ENCODE results near the gene PIK3R3. TPM values are rescaled to one million over a fixed set of nuclear protein-coding genes. Genes with fewer than 3 reads are reported as not detected.

Gene PIK3R3
- total RNA-seq, 1 experiment from 2014 or later, result 36.3 TPM

DNA sequence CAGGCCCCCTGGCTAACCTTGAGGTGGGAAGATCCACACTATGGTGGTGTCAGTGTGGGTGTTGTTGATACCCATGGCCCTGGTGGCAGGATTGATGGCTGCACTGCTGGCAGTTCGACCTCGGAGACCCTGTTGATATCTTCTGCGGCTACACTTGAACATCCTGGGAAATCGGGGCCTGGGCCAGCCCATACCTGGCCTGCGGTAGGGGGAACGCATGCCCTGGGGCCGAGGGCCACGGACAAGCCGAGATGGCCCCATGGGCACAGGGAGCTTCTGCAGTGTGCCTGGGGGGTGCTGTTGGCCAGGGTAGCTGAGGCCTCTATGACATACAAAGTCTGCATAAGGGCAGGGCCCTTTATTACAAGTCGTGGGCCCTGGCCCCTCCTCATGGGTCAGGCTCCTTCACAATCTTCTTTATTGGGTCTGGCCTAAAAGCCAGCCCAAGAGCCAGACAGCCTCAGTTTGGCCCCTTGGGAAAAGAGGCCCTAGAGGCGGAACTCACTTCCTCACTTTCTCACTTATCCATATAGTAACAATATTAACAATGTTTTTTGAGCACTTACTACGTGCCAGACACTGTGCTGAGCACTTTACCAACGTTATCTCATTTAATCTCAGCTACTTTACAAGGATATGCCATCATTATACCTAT is 43.9 kb upstream of the PIK3R3 start, which contains the start of gene P3R3URF:
Gene P3R3URF (minus strand): TSS at position 278 of the 655 bp plus-strand sequence. CDS start 17 bp downstream, at position 261.
- TF ChIP-seq SIN3A (IDR thresholded peaks at IDR 0.05; ENCODE audit: borderline replicate concordance, insufficient read depth, low read depth, low read length), result no peak
- ChIA-PET CTCF (no interaction called here), POLR2A (interaction anchor here (0.6 kb wide), 1 partner anchor 79 kb away, joined by 5 read pairs; no protein-coding TSS in a partner anchor)
- no peak for ATAC-seq
- peaks cover 36% of the 10 kb centered on the region for H3K4me1 ChIP-seq (ENCODE audit: control insufficient read depth, insufficient read depth, low read length)
- no peaks in the 10 kb centered on the region for H3K36me3 ChIP-seq (ENCODE audit: control insufficient read depth, insufficient read depth, low read length)
- H3K27ac ChIP-seq (ENCODE audit: low read length), result peak within 1 kb of the TSS; percentile 68; the same call in 1 of the 2 replicates
- no peaks in the 10 kb centered on the region for H3K27me3 ChIP-seq (ENCODE audit: control insufficient read depth, insufficient read depth, low read length)
- intact Hi-C loops (cut with micrococcal nuclease; ENCODE audit: unreplicated experiment) (no loop called here), in situ Hi-C loops (cut with HindIII; ENCODE audit: low pct_unique_long_range_greater_than_20kb, low sequenced_read_pairs) (no loop called here)
- BruUV-seq (replicated peaks), result no TSS peak
- DNase-seq (ENCODE audit: low read depth, low spot score), result no peak
- no peaks in the 10 kb centered on the region for H3K9me3 ChIP-seq (ENCODE audit: control insufficient read depth, insufficient read depth, low read depth, low read length)
- H3K4me3 ChIP-seq (ENCODE audit: low read depth in 2 of 2, low read length in 2 of 2), result no peak within 1 kb of the TSS

DNA sequence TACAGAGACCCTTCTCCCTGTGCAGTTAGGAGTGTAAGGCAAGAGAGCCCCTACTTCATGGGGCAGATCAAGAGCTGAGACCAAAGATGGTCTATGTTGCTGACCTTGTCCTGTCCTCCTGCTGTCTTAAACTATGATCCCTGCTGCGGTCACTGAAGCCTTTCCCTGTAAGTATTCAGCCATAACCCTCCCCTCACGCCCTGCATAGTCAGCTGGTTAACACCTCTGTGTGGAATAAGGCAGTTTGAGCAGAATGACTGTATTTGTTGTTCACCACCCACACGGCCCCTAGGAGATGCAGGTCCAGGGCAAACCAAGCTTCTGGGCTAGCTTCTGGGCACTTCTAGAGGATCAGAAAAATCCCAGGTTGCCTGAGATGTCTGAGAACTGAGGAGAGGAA is 42.8 kb upstream of the PIK3R3 start:
- Histone ChIP-seq H3K27ac (ENCODE audit: low read length) (peak overlapping the region; percentile 68; the same call in 1 of the 2 replicates), H3K36me3 (ENCODE audit: control insufficient read depth, insufficient read depth, low read length) (no peaks in the 10 kb centered on the region), H3K4me1 (ENCODE audit: control insufficient read depth, insufficient read depth, low read length) (peaks cover 25% of the 10 kb centered on the region), H3K27me3 (ENCODE audit: control insufficient read depth, insufficient read depth, low read length) (no peaks in the 10 kb centered on the region), H3K4me3 (ENCODE audit: low read depth in 2 of 2, low read length in 2 of 2) (no peak overlapping the region), H3K9me3 (ENCODE audit: control insufficient read depth, insufficient read depth, low read depth, low read length) (no peaks in the 10 kb centered on the region)
- TF ChIP-seq TCF7L2 (IDR thresholded peaks at IDR 0.05; ENCODE audit: low read depth, low read length) (no peak), POLR2AphosphoS5 (IDR thresholded peaks at IDR 0.05; ENCODE audit: low read depth, low read length) (no peak)
- TF ChIP-seq, protein P1, sequence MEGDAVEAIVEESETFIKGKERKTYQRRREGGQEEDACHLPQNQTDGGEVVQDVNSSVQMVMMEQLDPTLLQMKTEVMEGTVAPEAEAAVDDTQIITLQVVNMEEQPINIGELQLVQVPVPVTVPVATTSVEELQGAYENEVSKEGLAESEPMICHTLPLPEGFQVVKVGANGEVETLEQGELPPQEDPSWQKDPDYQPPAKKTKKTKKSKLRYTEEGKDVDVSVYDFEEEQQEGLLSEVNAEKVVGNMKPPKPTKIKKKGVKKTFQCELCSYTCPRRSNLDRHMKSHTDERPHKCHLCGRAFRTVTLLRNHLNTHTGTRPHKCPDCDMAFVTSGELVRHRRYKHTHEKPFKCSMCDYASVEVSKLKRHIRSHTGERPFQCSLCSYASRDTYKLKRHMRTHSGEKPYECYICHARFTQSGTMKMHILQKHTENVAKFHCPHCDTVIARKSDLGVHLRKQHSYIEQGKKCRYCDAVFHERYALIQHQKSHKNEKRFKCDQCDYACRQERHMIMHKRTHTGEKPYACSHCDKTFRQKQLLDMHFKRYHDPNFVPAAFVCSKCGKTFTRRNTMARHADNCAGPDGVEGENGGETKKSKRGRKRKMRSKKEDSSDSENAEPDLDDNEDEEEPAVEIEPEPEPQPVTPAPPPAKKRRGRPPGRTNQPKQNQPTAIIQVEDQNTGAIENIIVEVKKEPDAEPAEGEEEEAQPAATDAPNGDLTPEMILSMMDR (IDR thresholded peaks at IDR 0.05), result no peak
- ChIA-PET POLR2A (no interaction called here), CTCF (no interaction called here)
- no TSS peak for BruUV-seq (replicated peaks)
- intact Hi-C loops (cut with micrococcal nuclease; ENCODE audit: unreplicated experiment), result no loop called here
- DNase-seq (ENCODE audit: low read depth, low spot score) (no peak), ATAC-seq (no peak; the same call in 1 of the 2 replicates)
- in situ Hi-C loops (cut with HindIII; ENCODE audit: low pct_unique_long_range_greater_than_20kb, low sequenced_read_pairs), result no loop called here

DNA sequence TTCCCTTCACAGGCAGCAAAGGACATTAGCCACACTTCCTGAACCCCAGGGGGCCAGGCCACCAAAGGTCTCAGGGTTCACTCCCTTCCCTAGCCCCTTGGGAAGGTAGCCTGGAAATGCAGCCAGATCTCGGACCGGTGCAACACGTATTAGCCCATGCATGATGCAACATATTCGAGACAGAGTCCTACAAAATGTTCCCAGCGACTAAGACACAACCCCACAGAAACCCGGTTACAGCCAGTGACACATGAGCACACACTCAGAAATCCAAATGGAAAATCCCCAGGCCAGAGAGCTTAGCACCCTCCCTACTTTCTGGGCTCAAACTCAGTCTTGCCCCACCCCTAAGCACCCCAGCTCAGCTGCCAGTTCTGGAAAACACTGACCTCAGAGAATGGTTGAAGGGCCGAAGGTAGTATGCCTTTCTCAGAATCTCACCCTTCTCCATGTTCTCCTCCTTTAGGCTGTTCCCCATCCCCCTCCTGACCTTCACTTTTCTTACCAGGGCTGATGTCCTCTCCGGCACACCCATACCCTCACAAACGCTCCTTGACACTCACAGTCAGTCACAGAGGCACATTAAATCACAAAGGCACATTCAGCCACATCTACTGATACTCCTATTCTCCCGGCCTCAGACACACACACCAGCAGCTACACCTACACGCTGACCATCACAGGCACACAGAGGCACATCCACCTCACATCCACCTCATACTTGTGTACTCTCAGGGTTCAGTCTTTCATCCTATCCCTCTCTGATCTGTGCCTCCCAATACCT is 42.2 kb upstream of the PIK3R3 start, which contains the start of gene TSPAN1:
Gene TSPAN1 (plus strand): TSS at position 640 of the 784 bp plus-strand sequence. CDS start 6,021 bp downstream, outside the sequence.
- intact Hi-C loops (cut with micrococcal nuclease; ENCODE audit: unreplicated experiment) (no loop called here), in situ Hi-C loops (cut with HindIII; ENCODE audit: low pct_unique_long_range_greater_than_20kb, low sequenced_read_pairs) (no loop called here)
- H3K36me3 ChIP-seq (ENCODE audit: control insufficient read depth, insufficient read depth, low read length), result no peaks in the 10 kb centered on the region
- DNase-seq (ENCODE audit: low read depth, low spot score), result no peak
- peaks cover 19% of the 10 kb centered on the region for H3K4me1 ChIP-seq (ENCODE audit: control insufficient read depth, insufficient read depth, low read length)
- peak; percentile 29; the same call in 1 of the 2 replicates for ATAC-seq
- ChIA-PET CTCF (no interaction called here), POLR2A (no interaction called here)
- no peaks in the 10 kb centered on the region for H3K27me3 ChIP-seq (ENCODE audit: control insufficient read depth, insufficient read depth, low read length)
- no peaks in the 10 kb centered on the region for H3K9me3 ChIP-seq (ENCODE audit: control insufficient read depth, insufficient read depth, low read depth, low read length)
- no peak within 1 kb of the TSS for H3K4me3 ChIP-seq (ENCODE audit: low read depth in 2 of 2, low read length in 2 of 2)
- BruUV-seq (replicated peaks), result no TSS peak
- H3K27ac ChIP-seq (ENCODE audit: low read length), result peak within 1 kb of the TSS; percentile 68; the same call in 1 of the 2 replicates
- TF ChIP-seq, protein P2, sequence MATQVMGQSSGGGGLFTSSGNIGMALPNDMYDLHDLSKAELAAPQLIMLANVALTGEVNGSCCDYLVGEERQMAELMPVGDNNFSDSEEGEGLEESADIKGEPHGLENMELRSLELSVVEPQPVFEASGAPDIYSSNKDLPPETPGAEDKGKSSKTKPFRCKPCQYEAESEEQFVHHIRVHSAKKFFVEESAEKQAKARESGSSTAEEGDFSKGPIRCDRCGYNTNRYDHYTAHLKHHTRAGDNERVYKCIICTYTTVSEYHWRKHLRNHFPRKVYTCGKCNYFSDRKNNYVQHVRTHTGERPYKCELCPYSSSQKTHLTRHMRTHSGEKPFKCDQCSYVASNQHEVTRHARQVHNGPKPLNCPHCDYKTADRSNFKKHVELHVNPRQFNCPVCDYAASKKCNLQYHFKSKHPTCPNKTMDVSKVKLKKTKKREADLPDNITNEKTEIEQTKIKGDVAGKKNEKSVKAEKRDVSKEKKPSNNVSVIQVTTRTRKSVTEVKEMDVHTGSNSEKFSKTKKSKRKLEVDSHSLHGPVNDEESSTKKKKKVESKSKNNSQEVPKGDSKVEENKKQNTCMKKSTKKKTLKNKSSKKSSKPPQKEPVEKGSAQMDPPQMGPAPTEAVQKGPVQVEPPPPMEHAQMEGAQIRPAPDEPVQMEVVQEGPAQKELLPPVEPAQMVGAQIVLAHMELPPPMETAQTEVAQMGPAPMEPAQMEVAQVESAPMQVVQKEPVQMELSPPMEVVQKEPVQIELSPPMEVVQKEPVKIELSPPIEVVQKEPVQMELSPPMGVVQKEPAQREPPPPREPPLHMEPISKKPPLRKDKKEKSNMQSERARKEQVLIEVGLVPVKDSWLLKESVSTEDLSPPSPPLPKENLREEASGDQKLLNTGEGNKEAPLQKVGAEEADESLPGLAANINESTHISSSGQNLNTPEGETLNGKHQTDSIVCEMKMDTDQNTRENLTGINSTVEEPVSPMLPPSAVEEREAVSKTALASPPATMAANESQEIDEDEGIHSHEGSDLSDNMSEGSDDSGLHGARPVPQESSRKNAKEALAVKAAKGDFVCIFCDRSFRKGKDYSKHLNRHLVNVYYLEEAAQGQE (IDR thresholded peaks at IDR 0.05; ENCODE audit: insufficient read depth in 1 of 2, low read depth in 2 of 2, low read length in 1 of 2), result no peak
- TF ChIP-seq TCF7L2 (IDR thresholded peaks at IDR 0.05; ENCODE audit: low read depth, low read length) (no peak), POLR2AphosphoS5 (IDR thresholded peaks at IDR 0.05; ENCODE audit: low read depth, low read length) (no peak), SIN3A (IDR thresholded peaks at IDR 0.05; ENCODE audit: borderline replicate concordance, insufficient read depth, low read depth, low read length) (no peak)
- TF ChIP-seq, protein P1 (IDR thresholded peaks at IDR 0.05), result no peak

All from Panc1 (cell line).